IMR-90 (cell line): ENCODE results near the gene IL17REL. TPM values are rescaled to one million over a fixed set of nuclear protein-coding genes. Genes with fewer than 3 reads are reported as not detected.
A peak's percentile ranks its signal among the peaks of the same experiment; 100 is the strongest.

Experiments used
- ATAC-seq: fragments of 200-7000 bp; cut with Tn5 transposase; 2 replicates; pipeline ENCODE4 v1.9.1; 2020; ENCODE audit warnings: low read depth, mild to moderate bottlenecking, moderate library complexity
- BruUV-seq: library from RNA; stranded (reverse); fragments of 400-500 nt; replicated peaks from 2 replicates; lab custom pipeline; 2021; lab: Mats Ljungman, UMichigan
- CTCF ChIA-PET: fragments of 300-600 bp; formaldehyde crosslinking; extraction: SDS; loops from one replicate; lab custom pipeline; 2021; ENCODE audit warnings: antibody characterized with exemption; lab: Yijun Ruan, JAX
- POLR2A ChIA-PET: fragments of 300-600 bp; sonication (Branson Sonifier 250); formaldehyde crosslinking; loops from one replicate; lab custom pipeline; 2022; ENCODE audit warnings: antibody characterized with exemption; ENCODE audit not compliant: unreplicated experiment; lab: Charles Lee
- DNase-seq: peaks from one replicate; pipeline ENCODE4 v3.0.0; 2013
- H2AFZ ChIP-seq: replicated peaks from 2 replicates; pipeline ENCODE3; 2013; ENCODE audit warnings: low read length, mild to moderate bottlenecking; ENCODE audit not compliant: poor library complexity
- H2AK5ac ChIP-seq: 2 replicates; pipeline ENCODE4 v1.6.1; 2013; ENCODE audit warnings: low read depth, low read length, inconsistent platforms
- H2AK9ac ChIP-seq: replicated peaks from 2 replicates; pipeline ENCODE3; 2013; ENCODE audit warnings: mild to moderate bottlenecking, low read depth, low read length, moderate library complexity; ENCODE audit not compliant: poor library complexity
- H2BK120ac ChIP-seq: 2 replicates; pipeline ENCODE4 v1.6.1; 2013; ENCODE audit warnings: low read depth, low read length, inconsistent platforms
- H2BK15ac ChIP-seq: 3 replicates; pipeline ENCODE4 v1.6.1; 2013; ENCODE audit warnings: low read depth, low read length, inconsistent platforms
- H2BK20ac ChIP-seq: 2 replicates; pipeline ENCODE4 v1.6.1; 2013; ENCODE audit warnings: low read depth, mild to moderate bottlenecking, inconsistent platforms, low read length, moderate library complexity
- H2BK5ac ChIP-seq: 2 replicates; pipeline ENCODE4 v1.6.1; 2013; ENCODE audit warnings: mild to moderate bottlenecking, low read depth, low read length, inconsistent platforms; ENCODE audit not compliant: poor library complexity, severe bottlenecking
- H3K14ac ChIP-seq: replicated peaks from 2 replicates; pipeline ENCODE4 v1.6.1; 2013; ENCODE audit warnings: low read depth, low read length, inconsistent platforms
- H3K18ac ChIP-seq: 2 replicates; pipeline ENCODE4 v1.6.1; 2013; ENCODE audit warnings: low read depth, low read length, control low read depth
- H3K23ac ChIP-seq: 2 replicates; pipeline ENCODE4 v1.6.1; 2013; ENCODE audit warnings: low read depth, low read length, inconsistent platforms
- H3K27ac ChIP-seq: 2 replicates; pipeline ENCODE4 v1.5.1; 2013; ENCODE audit warnings: mild to moderate bottlenecking, control low read depth, low read length; ENCODE audit not compliant: insufficient read depth
- H3K27me3 ChIP-seq: 2 replicates; pipeline ENCODE4 v1.6.1; 2013; ENCODE audit warnings: low read length; ENCODE audit not compliant: control insufficient read depth, insufficient read depth
- H3K36me3 ChIP-seq: 2 replicates; pipeline ENCODE4 v1.6.1; 2013; ENCODE audit warnings: low read length, mixed read lengths; ENCODE audit not compliant: control insufficient read depth, insufficient read depth
- H3K4ac ChIP-seq: 2 replicates; pipeline ENCODE4 v1.6.1; 2013; ENCODE audit warnings: low read depth, low read length, inconsistent platforms
- H3K4me1 ChIP-seq: 2 replicates; pipeline ENCODE4 v1.6.1; 2013; ENCODE audit warnings: low read length, mixed read lengths; ENCODE audit not compliant: control insufficient read depth, insufficient read depth
- H3K4me2 ChIP-seq: 2 replicates; pipeline ENCODE4 v1.6.1; 2013; ENCODE audit warnings: low read depth, mild to moderate bottlenecking, control low read depth, low read length, moderate library complexity
- H3K4me3 ChIP-seq: 2 replicates; pipeline ENCODE4 v1.5.1; 2013; ENCODE audit warnings: low read depth, mild to moderate bottlenecking, control low read depth, low read length, moderate library complexity; ENCODE audit not compliant: insufficient read depth
- H3K56ac ChIP-seq: 2 replicates; pipeline ENCODE4 v1.6.1; 2013; ENCODE audit warnings: low read length, inconsistent platforms; ENCODE audit not compliant: insufficient read depth; ENCODE audit errors: extremely low read depth
- H3K79me1 ChIP-seq, 2 experiments: 2 replicates each; pipeline ENCODE4 v1.6.1; 2013; ENCODE audit warnings: low read length in 2 of 2, inconsistent platforms in 1 of 2, low read depth in 1 of 2
- H3K9ac ChIP-seq: 2 replicates; pipeline ENCODE4 v1.6.1; 2013; ENCODE audit warnings: low read depth, low read length, control low read depth
- H3K9me1 ChIP-seq: 2 replicates; pipeline ENCODE4 v1.6.1; 2013; ENCODE audit warnings: low read length, inconsistent platforms; ENCODE audit not compliant: insufficient read depth
- H3K9me3 ChIP-seq: 2 replicates; pipeline ENCODE4 v1.6.1; 2013; ENCODE audit warnings: low read length; ENCODE audit not compliant: control insufficient read depth, insufficient read depth
- H4K20me1 ChIP-seq: 2 replicates; pipeline ENCODE4 v1.6.1; 2013; ENCODE audit warnings: low read length, inconsistent platforms; ENCODE audit not compliant: insufficient read depth
- H4K5ac ChIP-seq: 2 replicates; pipeline ENCODE4 v1.6.1; 2013; ENCODE audit warnings: mild to moderate bottlenecking, low read depth, low read length, control low read depth
- H4K8ac ChIP-seq, 2 experiments: 2 replicates each; pipeline ENCODE4 v1.6.1; 2013; ENCODE audit warnings: low read depth in 2 of 2, low read length in 2 of 2, control low read depth in 1 of 2, inconsistent platforms in 1 of 2
- H4K91ac ChIP-seq: 2 replicates; pipeline ENCODE4 v1.6.1; 2013; ENCODE audit warnings: low read depth, low read length, inconsistent platforms; ENCODE audit not compliant: insufficient read depth
- CHD1 ChIP-seq: IDR thresholded peaks from 2 replicates; pipeline ENCODE4 v1.6.1; 2012; ENCODE audit warnings: low read depth, low read length, improper control_type of control experiment
- CTCF ChIP-seq: conservative IDR thresholded peaks from 2 replicates; pipeline ENCODE4 v1.5.1; 2012; ENCODE audit warnings: mild to moderate bottlenecking, low read depth, low read length, improper control_type of control experiment
- RAD21 ChIP-seq: IDR thresholded peaks from 2 replicates; pipeline ENCODE4 v1.6.1; 2012; ENCODE audit warnings: low read length, improper control_type of control experiment
- RCOR1 ChIP-seq: IDR thresholded peaks from 2 replicates; pipeline ENCODE4 v1.6.1; 2012; ENCODE audit warnings: mild to moderate bottlenecking, low read length, improper control_type of control experiment; ENCODE audit not compliant: insufficient replicate concordance
- RFX5 ChIP-seq: IDR thresholded peaks from 2 replicates; pipeline ENCODE4 v1.8.0; 2012; ENCODE audit warnings: low read depth, mild to moderate bottlenecking, low read length, moderate library complexity
- SMC3 ChIP-seq: fragments of 150-350 bp; IDR thresholded peaks from 2 replicates; pipeline ENCODE4 v1.6.1; 2016; ENCODE audit warnings: low read depth, mild to moderate bottlenecking, antibody characterized with exemption, low read length, moderate library complexity
- WGBS, 2 experiments: methylation state at CpG; one replicate each; pipeline versions ENCODE4 v1.1.5 to v1.1.7; 2013; ENCODE audit warnings: missing lambda C conversion rate in 2 of 2; ENCODE audit not compliant: insufficient read length in 1 of 2; ENCODE audit errors: extremely low coverage in 2 of 2; 5-methylcytosine and 5-hydroxymethylcytosine counted together
- dilution Hi-C: fragments of 300-500 bp; cut with HindIII; formaldehyde crosslinking; loops from one replicate; pipeline ENCODE4 v1.14.3; 2018; ENCODE audit warnings: low sequenced_read_pairs; ENCODE audit not compliant: unreplicated experiment
- in situ Hi-C: fragments of 300-500 bp; cut with MboI; formaldehyde crosslinking; loops from 3 replicates; pipeline ENCODE4 v1.14.3; 2019; ENCODE audit warnings: low sequenced_read_pairs, inconsistent platforms, mixed read lengths
- intact Hi-C: fragments of 100-400 bp; cut with micrococcal nuclease; formaldehyde crosslinking; loops from 2 replicates; pipeline ENCODE4 v1.10.0; 2022
- polyA plus RNA-seq, 3 experiments: library from polyadenylated mRNA; depleted of rRNA; stranded (reverse); fragments of >200 nt; gene quantifications; 2 replicates each; pipeline ENCODE4 v1.2.3, GENCODE V29; 2012; ENCODE audit warnings: low replicate concordance in 1 of 3
- total RNA-seq: library from RNA; depleted of rRNA; stranded (reverse); fragments of >200 nt; gene quantifications from 2 replicates; pipeline ENCODE4 v1.2.3, GENCODE V29; 2012
- TF ChIP-seq, protein P1 (sequence below): fragments of 150-350 bp; IDR thresholded peaks from 2 replicates; pipeline ENCODE4 v1.6.1; 2017; ENCODE audit warnings: mild to moderate bottlenecking, antibody characterized with exemption, low read length, low read depth

Gene IL17REL
- total and polyA plus RNA-seq, 2 of the 4 experiments (the other 2 are of a cell fraction), result not detected

- no peak within 1 kb of the TSS for H2BK15ac ChIP-seq
- H2AK5ac ChIP-seq, result no peak within 1 kb of the TSS
- H3K27ac ChIP-seq, result no peak within 1 kb of the TSS
- no peak within 1 kb of the TSS for H2AK9ac ChIP-seq
- no peak within 1 kb of the TSS for H2BK120ac ChIP-seq
- H3K9me1 ChIP-seq, result no peaks in the 10 kb centered on the region
- H3K23ac ChIP-seq, result no peak within 1 kb of the TSS
- no peak within 1 kb of the TSS for H4K8ac ChIP-seq
- no peak within 1 kb of the TSS for H2BK20ac ChIP-seq
- H4K20me1 ChIP-seq, result no peaks in the 10 kb centered on the region
- H3K4me3 ChIP-seq, result no peak within 1 kb of the TSS
- WGBS, 2 experiments, result 18% methylated on average over 43 of the region's 102 CpGs; no CpG with 5 or more reads in 1 of the 2 experiments
- TF ChIP-seq SMC3 (no peak), RFX5 (no peak), RAD21 (no peak), CTCF (no peak), RCOR1 (no peak), CHD1 (no peak)
- TF ChIP-seq, protein P1, sequence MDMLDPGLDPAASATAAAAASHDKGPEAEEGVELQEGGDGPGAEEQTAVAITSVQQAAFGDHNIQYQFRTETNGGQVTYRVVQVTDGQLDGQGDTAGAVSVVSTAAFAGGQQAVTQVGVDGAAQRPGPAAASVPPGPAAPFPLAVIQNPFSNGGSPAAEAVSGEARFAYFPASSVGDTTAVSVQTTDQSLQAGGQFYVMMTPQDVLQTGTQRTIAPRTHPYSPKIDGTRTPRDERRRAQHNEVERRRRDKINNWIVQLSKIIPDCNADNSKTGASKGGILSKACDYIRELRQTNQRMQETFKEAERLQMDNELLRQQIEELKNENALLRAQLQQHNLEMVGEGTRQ, result no peak
- BruUV-seq, result no TSS peak
- H3K14ac ChIP-seq, result no peak within 1 kb of the TSS
- no peak within 1 kb of the TSS for H3K56ac ChIP-seq
- peak within 1 kb of the TSS; percentile 1; the same call in 1 of the 2 replicates for H3K4me2 ChIP-seq
- no peak within 1 kb of the TSS for H3K9ac ChIP-seq
- H4K5ac ChIP-seq, result no peak within 1 kb of the TSS; the same call in 1 of the 2 replicates
- intact Hi-C loops, result no loop called here
- no peak within 1 kb of the TSS for H2BK5ac ChIP-seq
- dilution Hi-C loops, result no loop called here
- no peaks in the 10 kb centered on the region for H3K79me1 ChIP-seq
- in situ Hi-C loops, result no loop called here
- ChIA-PET CTCF (no interaction called here), POLR2A (no interaction called here)
- H3K27me3 ChIP-seq, result peaks cover 43% of the 10 kb centered on the region
- H3K18ac ChIP-seq, result no peak within 1 kb of the TSS; the same call in 1 of the 2 replicates
- no peak within 1 kb of the TSS for H3K4ac ChIP-seq
- H3K4me1 ChIP-seq, result peaks cover 6% of the 10 kb centered on the region; the same call in 1 of the 2 replicates
- ATAC-seq (no peak), DNase-seq (no peak)
- H3K36me3 ChIP-seq, result no peaks in the 10 kb centered on the region
- peaks cover 9% of the 10 kb centered on the region for H3K9me3 ChIP-seq
- no peak within 1 kb of the TSS for H4K91ac ChIP-seq
- peak within 1 kb of the TSS; percentile 71 for H2AFZ ChIP-seq
Measured at GRCh38 chr22:50058061-50058905, 45.7 kb upstream of the IL17REL start, which contains the start of gene TTLL8. Gene TTLL8 (minus strand): TSS chr22:50058298.
